DMS53 (cell line): ENCODE results near the gene MS4A12.
"Not testable (repeated sequence)": the region's sequence is repeated elsewhere in the genome, so short reads cannot be mapped to it uniquely, and the experiment has no call there.

Experiments
- DNase-seq: peaks from one replicate; lab custom pipeline; 2025; lab: John Stamatoyannopoulos, UW

Gene MS4A12

DNA sequence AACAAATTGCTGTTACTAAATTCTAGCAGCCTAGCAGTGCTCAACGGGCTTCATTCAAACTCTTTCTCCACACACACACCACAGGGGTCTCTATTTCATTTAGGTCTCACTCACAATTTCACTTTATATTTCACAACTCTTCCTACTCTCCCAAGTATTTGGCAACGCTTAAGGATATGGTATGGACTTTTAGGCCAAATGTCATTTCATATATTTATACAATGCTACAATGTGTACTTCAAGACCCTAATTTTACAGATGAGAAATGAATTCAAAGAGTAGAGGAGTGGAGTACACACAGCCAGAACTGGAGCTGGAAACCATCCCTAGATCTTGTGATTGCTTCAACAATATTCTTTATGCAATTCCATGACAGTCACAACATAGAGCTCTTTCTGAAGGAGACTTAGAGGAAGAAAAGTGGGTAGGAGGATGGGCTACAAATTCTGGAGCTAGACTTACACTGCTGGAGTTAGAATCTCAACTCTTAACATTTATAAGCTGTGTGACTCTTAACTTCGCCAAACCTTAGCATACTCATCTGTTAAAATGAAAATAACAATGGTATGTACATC lies 20.2 kb downstream of the MS4A12 start:
- no peak for DNase-seq

DNA sequence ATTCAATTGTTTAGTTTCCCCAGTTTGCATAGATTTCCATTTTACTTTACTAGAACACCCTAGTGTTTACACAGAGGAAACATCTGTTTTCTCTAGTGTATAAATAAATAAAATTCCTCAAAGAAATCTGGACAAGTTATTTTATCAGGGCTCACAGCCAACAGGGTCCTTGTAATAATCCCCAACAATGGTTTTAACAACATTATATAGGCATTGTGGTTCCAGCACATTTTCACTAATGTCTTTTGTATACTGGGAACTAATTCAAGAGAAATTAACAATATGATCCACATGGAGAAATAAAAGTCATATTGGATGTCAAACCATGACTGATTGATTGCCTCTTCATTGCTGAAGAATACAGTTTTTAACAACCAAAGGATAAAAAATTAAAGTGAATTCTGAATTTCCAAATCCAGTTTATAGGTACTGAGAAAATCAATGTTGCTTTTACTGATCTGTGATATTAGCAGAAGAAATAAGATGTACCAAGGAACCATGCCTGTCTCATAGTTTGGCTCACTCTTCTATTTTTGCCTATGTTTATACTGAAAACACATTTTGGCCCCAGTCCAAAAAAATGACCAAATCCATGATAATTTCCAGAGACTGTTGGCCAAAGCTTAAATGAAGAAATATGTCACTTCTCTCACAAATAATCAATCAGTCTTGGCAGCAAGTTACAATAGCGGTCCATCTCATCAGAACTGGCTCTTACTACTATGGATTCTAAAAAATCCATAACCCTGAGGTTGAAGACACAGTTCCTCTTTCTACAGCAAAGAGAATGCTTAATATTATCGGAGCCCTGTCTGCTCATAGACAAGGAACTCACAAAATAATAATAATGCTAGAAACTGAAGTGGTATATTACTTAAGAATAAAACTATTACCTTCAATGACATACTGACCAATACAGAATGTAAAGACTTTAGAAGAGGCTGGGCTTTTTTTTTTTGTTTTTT lies 21.2 kb downstream of the MS4A12 start:
- DNase-seq, result peak; percentile 6

DNA sequence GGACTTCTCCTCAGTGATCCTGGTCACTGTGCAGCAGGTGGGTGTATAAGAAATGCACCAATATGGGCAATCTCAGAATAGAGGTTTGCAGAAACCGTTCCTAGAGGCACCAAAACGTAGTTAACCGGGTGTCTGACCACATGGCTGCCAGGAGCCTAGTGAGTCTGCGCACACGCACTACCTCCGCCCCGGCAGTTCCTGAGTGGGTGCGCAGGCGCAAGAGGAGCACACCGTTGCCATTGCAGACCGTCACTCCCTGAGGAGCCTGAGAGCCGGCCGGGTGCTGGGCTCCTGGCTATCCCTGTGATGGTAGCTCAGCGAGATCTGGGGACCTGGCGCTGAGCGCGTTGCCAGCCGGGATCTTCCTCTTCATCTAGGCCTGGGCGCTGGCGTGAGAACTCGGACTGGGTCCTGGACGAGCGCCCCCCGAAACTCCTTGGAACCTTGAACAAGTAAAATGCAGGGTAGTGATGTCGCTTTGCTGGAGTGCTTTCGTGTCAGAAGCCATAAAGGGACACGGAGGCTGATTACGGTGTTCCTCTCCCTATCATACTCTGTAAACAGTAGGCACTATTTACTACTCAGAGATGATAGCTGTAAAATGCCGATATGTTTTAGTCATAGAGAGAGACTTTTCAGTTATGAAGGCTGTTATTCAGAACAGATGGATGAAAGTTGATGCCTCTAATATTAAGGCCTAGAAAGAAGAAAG lies 22.7 kb downstream of the MS4A12 start, which contains the start of gene MS4A13:
MS4A13 (plus strand) TSS at position 249 of the 712 bp plus-strand sequence. CDS start 2,692 bp downstream, outside the sequence.
- no peak for DNase-seq

GRCh38 chr11:60528465-60528864 lies 35.9 kb downstream of the MS4A12 start:
- DNase-seq, result no peak

DNA sequence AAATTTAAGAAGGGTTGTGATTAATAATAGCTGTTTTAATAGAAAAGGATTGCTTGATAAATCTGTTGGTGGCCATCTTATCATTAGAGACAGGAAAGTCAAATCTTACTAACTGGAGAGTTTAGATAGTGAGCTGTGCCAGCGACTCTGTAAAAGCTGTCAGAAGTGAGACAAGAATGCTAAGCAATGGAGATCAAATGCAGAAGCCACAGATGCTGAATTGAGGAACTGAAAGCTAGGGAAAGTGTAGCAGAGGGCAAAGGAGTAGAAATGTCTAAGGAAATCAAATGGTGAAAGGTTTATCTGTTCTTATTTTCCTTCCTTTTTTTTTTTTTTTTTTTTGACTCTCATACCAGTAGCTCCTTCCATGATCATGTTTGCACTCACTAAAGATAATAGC lies 36.4 kb downstream of the MS4A12 start:
- DNase-seq, result no peak

DNA sequence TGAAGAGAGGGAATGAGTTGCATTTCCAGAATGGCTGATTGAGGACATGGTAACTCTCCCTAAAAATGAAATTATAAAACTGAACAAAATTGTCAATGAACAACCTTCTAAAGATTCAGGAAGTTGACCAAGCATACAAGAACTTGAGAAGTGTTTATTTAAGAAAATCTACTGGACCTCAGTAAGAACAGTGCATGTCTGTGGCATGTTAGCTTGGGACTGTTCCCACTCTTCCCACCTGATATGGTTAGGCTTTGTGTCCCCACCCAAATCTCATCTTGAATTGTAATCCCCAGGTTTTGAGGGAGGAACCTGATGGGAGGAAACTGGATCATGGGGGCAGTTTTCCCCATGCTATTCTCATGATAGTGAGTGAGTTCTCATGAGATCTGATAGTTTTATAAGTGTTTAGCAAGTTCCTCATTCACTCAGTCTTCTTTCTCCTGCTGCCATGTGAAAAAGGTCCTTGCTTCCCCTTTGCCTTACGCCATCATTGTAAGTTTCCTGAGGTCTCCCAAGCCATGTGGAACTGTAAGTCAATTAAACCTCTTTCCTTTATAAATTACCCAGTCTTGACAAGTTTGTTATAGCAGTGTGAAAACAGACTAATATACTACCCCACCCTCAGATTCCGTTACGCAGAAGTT lies 38.0 kb downstream of the MS4A12 start:
- no peak for DNase-seq

DNA sequence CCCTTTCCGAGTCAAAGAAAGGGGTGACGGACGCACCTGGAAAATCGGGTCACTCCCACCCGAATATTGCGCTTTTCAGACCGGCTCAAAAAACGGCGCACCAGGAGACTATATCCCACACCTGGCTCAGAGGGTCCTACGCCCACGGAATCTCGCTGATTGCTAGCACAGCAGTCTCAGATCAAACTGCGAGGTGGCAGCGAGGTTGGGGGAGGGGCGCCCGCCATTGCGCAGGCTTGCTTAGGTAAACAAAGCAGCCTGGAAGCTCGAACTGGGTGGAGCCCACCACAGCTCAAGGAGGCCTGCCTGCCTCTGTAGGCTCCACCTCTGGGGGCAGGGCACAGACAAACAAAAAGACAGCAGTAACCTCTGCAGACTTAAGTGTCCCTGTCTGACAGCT lies 39.8 kb downstream of the MS4A12 start:
- DNase-seq, result peak; percentile 61

DNA sequence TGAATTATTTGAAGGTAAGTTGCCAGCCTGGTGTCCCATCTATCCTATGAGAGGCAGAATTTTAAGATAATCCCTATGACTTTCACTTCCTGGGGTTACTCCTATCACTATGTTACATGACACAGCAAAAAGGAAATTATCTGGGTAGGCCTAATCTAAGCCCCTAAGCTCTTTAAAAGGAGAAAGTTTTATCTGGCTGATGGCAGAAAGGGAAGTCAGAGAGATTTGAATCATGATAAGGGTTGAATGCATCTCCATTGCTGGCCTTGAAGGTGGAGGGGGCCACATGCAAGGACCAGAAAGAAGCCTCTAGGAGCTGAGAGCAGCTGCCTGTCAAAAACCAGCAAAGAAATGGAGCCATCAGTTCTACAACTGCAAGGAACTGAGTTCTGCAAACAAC lies 46.0 kb downstream of the MS4A12 start:
- not testable (repeated sequence) for DNase-seq

GRCh38 chr11:60544077-60544476 lies 51.5 kb downstream of the MS4A12 start:
- DNase-seq, result no peak
